PC-3 (cell line): ENCODE measurements around the gene CCDC69. TPM values are rescaled to one million over a fixed set of nuclear protein-coding genes. Genes with fewer than 3 reads are reported as not detected.

Source experiments
- ATAC-seq: fragments of 200-7000 bp; cut with Tn5 transposase; 2 replicates; pipeline ENCODE4 v1.9.1; 2020; ENCODE audit warnings: mild to moderate bottlenecking, moderate library complexity
- BruUV-seq: library from RNA; stranded (reverse); fragments of 400-500 nt; replicated peaks from 2 replicates; lab custom pipeline; 2021; lab: Mats Ljungman, UMichigan
- CTCF ChIA-PET: fragments of 300-600 bp; sonication (Branson Sonifier 250); formaldehyde crosslinking; loops from one replicate; lab custom pipeline; 2022; ENCODE audit warnings: antibody characterized with exemption; lab: Charles Lee
- POLR2A ChIA-PET: fragments of 300-600 bp; sonication (Branson Sonifier 250); formaldehyde crosslinking; loops from one replicate; lab custom pipeline; 2022; ENCODE audit warnings: antibody characterized with exemption; ENCODE audit not compliant: unreplicated experiment; lab: Charles Lee
- DNase-seq: peaks from one replicate; pipeline ENCODE4 v3.0.0-alpha.2; 2015
- H2AFZ ChIP-seq: fragments of 300-600 bp; sonication (generic); 2 replicates; pipeline ENCODE4 v1.6.0; 2016; ENCODE audit warnings: antibody characterized with exemption, low read length
- H3F3A ChIP-seq: fragments of 300-600 bp; sonication (generic); one replicate; pipeline ENCODE4 v1.6.0; 2017; ENCODE audit warnings: antibody characterized with exemption, low read length, control low read depth, mild to moderate bottlenecking; ENCODE audit not compliant: unreplicated experiment
- H3K27ac ChIP-seq: fragments of 300-600 bp; sonication (generic); 2 replicates; pipeline ENCODE4 v1.5.1; 2016; ENCODE audit warnings: mild to moderate bottlenecking, low read length
- H3K27me3 ChIP-seq: fragments of 300-600 bp; sonication (generic); 2 replicates; pipeline ENCODE4 v1.6.1; 2016; ENCODE audit warnings: low read length, mixed read lengths
- H3K36me3 ChIP-seq: fragments of 300-600 bp; sonication (generic); 2 replicates; pipeline ENCODE4 v1.6.1; 2016; ENCODE audit warnings: low read depth, mixed run types, low read length, mixed read lengths
- H3K4me1 ChIP-seq: fragments of 300-600 bp; sonication (generic); 2 replicates; pipeline ENCODE4 v1.5.1; 2016; ENCODE audit warnings: low read length; ENCODE audit not compliant: insufficient read depth
- H3K4me2 ChIP-seq: fragments of 300-600 bp; sonication (generic); 2 replicates; pipeline ENCODE4 v1.6.0; 2016; ENCODE audit warnings: low read length
- H3K4me3 ChIP-seq: fragments of 300-600 bp; sonication (generic); 2 replicates; pipeline ENCODE4 v1.5.1; 2016; ENCODE audit warnings: mild to moderate bottlenecking, low read length, mixed read lengths
- H3K79me2 ChIP-seq: fragments of 300-600 bp; sonication (generic); 2 replicates; pipeline ENCODE4 v1.6.1; 2017; ENCODE audit warnings: low read length, mixed read lengths
- H3K9ac ChIP-seq: fragments of 300-600 bp; sonication (generic); 2 replicates; pipeline ENCODE4 v1.6.0; 2016; ENCODE audit warnings: mild to moderate bottlenecking, low read length
- H3K9me2 ChIP-seq: fragments of 300-600 bp; sonication (generic); replicated peaks from 2 replicates; pipeline ENCODE4 v1.6.1; 2016; ENCODE audit warnings: mixed run types, low read length, mixed read lengths
- H3K9me3 ChIP-seq: fragments of 300-600 bp; sonication (generic); 2 replicates; pipeline ENCODE4 v1.6.1; 2016; ENCODE audit warnings: low read length, mixed read lengths
- H4K20me1 ChIP-seq: fragments of 300-600 bp; sonication (generic); 2 replicates; pipeline ENCODE4 v1.6.1; 2016; ENCODE audit warnings: low read length, mixed read lengths
- EZH2 ChIP-seq: fragments of 300-600 bp; sonication (generic); IDR thresholded peaks from one replicate; pipeline ENCODE4 v1.6.1; 2017; ENCODE audit warnings: antibody characterized with exemption, mild to moderate bottlenecking, low read length; ENCODE audit not compliant: unreplicated experiment
- EZH2phosphoT487 ChIP-seq: fragments of 300-600 bp; sonication (generic); IDR thresholded peaks from 2 replicates; pipeline ENCODE4 v1.6.1; 2018; ENCODE audit warnings: mild to moderate bottlenecking, antibody characterized with exemption, low read length, borderline replicate concordance
- intact Hi-C: fragments of 100-400 bp; cut with micrococcal nuclease; formaldehyde crosslinking; loops from 2 replicates; pipeline ENCODE4 v1.9.0; 2023
- total RNA-seq: library from RNA; depleted of rRNA; stranded (reverse); fragments of >200 nt; gene quantifications from 2 replicates; pipeline ENCODE4 v1.2.3, GENCODE V29; 2014
- TF ChIP-seq, protein P1 (sequence below): fragments of 300-600 bp; sonication (generic); conservative IDR thresholded peaks from 2 replicates; pipeline ENCODE4 v1.5.1; 2017; ENCODE audit warnings: antibody characterized with exemption, low read depth, mild to moderate bottlenecking, low read length

CCDC69 gene
- total RNA-seq, 1 experiment from 2014 or later, result 26.4 TPM

GRCh38 chr5:151251001-151251551 lies 27.2 kb upstream of the CCDC69 start:
- no peak overlapping the region for H3K4me3 ChIP-seq
- no TSS peak for BruUV-seq
- H3K36me3 ChIP-seq, result no peaks in the 10 kb centered on the region
- intact Hi-C loops, result loop anchor here (5.0 kb wide), 1 partner anchor 66 kb away; no protein-coding TSS in a partner anchor
- H3K9me2 ChIP-seq, result no peaks in the 10 kb centered on the region
- H3F3A ChIP-seq, result no peaks in the 10 kb centered on the region
- ChIA-PET CTCF (no interaction called here), POLR2A (no interaction called here)
- no peak overlapping the region for H3K27ac ChIP-seq
- no peak overlapping the region for H3K4me2 ChIP-seq
- no peaks in the 10 kb centered on the region for H3K9me3 ChIP-seq
- peaks cover 31% of the 10 kb centered on the region for H3K79me2 ChIP-seq
- DNase-seq (no peak), ATAC-seq (no peak)
- H4K20me1 ChIP-seq, result no peaks in the 10 kb centered on the region
- TF ChIP-seq, protein P1, sequence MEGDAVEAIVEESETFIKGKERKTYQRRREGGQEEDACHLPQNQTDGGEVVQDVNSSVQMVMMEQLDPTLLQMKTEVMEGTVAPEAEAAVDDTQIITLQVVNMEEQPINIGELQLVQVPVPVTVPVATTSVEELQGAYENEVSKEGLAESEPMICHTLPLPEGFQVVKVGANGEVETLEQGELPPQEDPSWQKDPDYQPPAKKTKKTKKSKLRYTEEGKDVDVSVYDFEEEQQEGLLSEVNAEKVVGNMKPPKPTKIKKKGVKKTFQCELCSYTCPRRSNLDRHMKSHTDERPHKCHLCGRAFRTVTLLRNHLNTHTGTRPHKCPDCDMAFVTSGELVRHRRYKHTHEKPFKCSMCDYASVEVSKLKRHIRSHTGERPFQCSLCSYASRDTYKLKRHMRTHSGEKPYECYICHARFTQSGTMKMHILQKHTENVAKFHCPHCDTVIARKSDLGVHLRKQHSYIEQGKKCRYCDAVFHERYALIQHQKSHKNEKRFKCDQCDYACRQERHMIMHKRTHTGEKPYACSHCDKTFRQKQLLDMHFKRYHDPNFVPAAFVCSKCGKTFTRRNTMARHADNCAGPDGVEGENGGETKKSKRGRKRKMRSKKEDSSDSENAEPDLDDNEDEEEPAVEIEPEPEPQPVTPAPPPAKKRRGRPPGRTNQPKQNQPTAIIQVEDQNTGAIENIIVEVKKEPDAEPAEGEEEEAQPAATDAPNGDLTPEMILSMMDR, result no peak
- no peak for TF ChIP-seq EZH2
- TF ChIP-seq EZH2phosphoT487, result no peak
- H3K9ac ChIP-seq, result no peak overlapping the region
- no peaks in the 10 kb centered on the region for H3K27me3 ChIP-seq
- peaks cover 14% of the 10 kb centered on the region; the same call in 1 of the 2 replicates for H3K4me1 ChIP-seq
- H2AFZ ChIP-seq, result no peak overlapping the region

DNA sequence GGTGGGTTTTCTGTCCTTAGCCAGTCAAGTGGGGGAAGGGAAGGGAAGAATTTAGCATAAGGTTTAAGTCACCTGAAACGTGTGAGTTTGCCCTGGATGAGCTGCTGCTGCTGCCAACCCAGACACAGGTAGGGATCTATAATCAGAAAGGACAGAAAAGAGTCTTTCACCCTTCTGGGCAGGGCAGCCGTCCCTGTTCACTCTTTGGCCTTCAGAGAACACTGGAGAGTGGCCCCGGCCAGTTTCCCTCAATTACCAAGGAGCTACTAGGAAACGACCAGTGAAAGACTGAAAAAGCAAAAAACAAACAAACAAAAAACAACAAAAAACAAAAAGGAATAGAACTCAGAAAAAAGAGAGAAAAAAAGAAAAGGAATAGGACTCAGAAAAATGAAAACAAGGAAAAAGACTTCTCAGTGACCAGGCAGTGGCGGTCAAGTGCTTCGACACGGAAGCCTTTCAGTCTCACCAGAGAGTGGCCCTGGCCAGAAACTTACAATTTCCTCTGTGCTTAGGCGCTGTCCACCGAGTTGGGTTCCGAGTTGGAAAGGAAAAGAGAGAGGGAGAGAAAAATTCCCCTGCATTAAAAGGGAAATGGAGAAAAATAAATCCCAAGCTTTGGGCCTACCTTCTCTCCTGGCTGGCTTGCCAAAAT lies 26.6 kb upstream of the CCDC69 start:
- POLR2A ChIA-PET, result no interaction called here
- no peaks in the 10 kb centered on the region for H4K20me1 ChIP-seq
- H3K27me3 ChIP-seq, result no peaks in the 10 kb centered on the region
- TF ChIP-seq EZH2 (no peak), EZH2phosphoT487 (no peak)
- TF ChIP-seq, protein P1, result no peak
- BruUV-seq, result no TSS peak
- CTCF ChIA-PET, result interaction anchor here (0.6 kb wide), 1 partner anchor 135 kb away, joined by 5 read pairs; no protein-coding TSS in a partner anchor
- H3K27ac ChIP-seq, result no peak overlapping the region
- intact Hi-C loops, result loop anchor here (5.0 kb wide), 1 partner anchor 67 kb away; no protein-coding TSS in a partner anchor
- H3K9me3 ChIP-seq, result no peaks in the 10 kb centered on the region
- no peaks in the 10 kb centered on the region for H3F3A ChIP-seq
- no peak overlapping the region for H3K4me2 ChIP-seq
- no peak overlapping the region for H3K4me3 ChIP-seq
- DNase-seq, result no peak
- no peaks in the 10 kb centered on the region for H3K9me2 ChIP-seq
- H3K79me2 ChIP-seq, result peaks cover 25% of the 10 kb centered on the region
- no peak for ATAC-seq
- no peaks in the 10 kb centered on the region for H3K36me3 ChIP-seq
- peaks cover 10% of the 10 kb centered on the region; the same call in 1 of the 2 replicates for H3K4me1 ChIP-seq
- H2AFZ ChIP-seq, result no peak overlapping the region
- H3K9ac ChIP-seq, result no peak overlapping the region

- H3K4me1 ChIP-seq, result peaks cover 6% of the 10 kb centered on the region; the same call in 1 of the 2 replicates
- H3F3A ChIP-seq, result no peaks in the 10 kb centered on the region
- POLR2A ChIA-PET, result no interaction called here
- no peak overlapping the region for H3K9ac ChIP-seq
- no peak overlapping the region for H3K27ac ChIP-seq
- intact Hi-C loops, result no loop called here
- no peaks in the 10 kb centered on the region for H3K9me3 ChIP-seq
- no peak for ATAC-seq
- H2AFZ ChIP-seq, result no peak overlapping the region
- no peaks in the 10 kb centered on the region for H3K9me2 ChIP-seq
- TF ChIP-seq EZH2 (no peak), EZH2phosphoT487 (no peak)
- TF ChIP-seq, protein P1, result no peak
- no peaks in the 10 kb centered on the region for H3K36me3 ChIP-seq
- no peak for DNase-seq
- H3K4me2 ChIP-seq, result no peak overlapping the region
- H3K27me3 ChIP-seq, result no peaks in the 10 kb centered on the region
- H3K4me3 ChIP-seq, result no peak overlapping the region
- no TSS peak for BruUV-seq
- H3K79me2 ChIP-seq, result peaks cover 13% of the 10 kb centered on the region
- H4K20me1 ChIP-seq, result no peaks in the 10 kb centered on the region
- CTCF ChIA-PET, result no interaction called here
These were observed 25.4 kb upstream of the CCDC69 start for GRCh38 chr5:151249281-151249680.
